Fibroblast of skin of back (primary cell): Measurements from ENCODE around the gene TMEM163.

Source experiments
- DNase-seq: peaks from one replicate; pipeline ENCODE4 v3.0.0-alpha.2; 2013

TMEM163 gene

GRCh38 chr2:134429886-134430285, 288.9 kb downstream of the TMEM163 start:
- no peak for DNase-seq

- no peak for DNase-seq
These were observed 292.1 kb downstream of the TMEM163 start for GRCh38 chr2:134426721-134427120.

- DNase-seq: no peak
These were observed 292.9 kb downstream of the TMEM163 start for GRCh38 chr2:134425724-134426496.

GRCh38 chr2:134421556-134422328, 297.1 kb downstream of the TMEM163 start:
- DNase-seq: peak; percentile 28

GRCh38 chr2:134420920-134421319, 297.9 kb downstream of the TMEM163 start:
- no peak for DNase-seq

GRCh38 chr2:134420259-134420658, 298.5 kb downstream of the TMEM163 start:
- no peak for DNase-seq

GRCh38 chr2:134417968-134418582, 300.7 kb downstream of the TMEM163 start:
- DNase-seq: no peak

GRCh38 chr2:134416637-134417036, 302.2 kb downstream of the TMEM163 start:
- no peak for DNase-seq

- no peak for DNase-seq
These were observed 302.8 kb downstream of the TMEM163 start for GRCh38 chr2:134416018-134416417.

GRCh38 chr2:134413912-134414311, 304.9 kb downstream of the TMEM163 start:
- DNase-seq: no peak

- no peak for DNase-seq
These were observed 305.4 kb downstream of the TMEM163 start for GRCh38 chr2:134413430-134413829.

GRCh38 chr2:134412639-134412999, 306.2 kb downstream of the TMEM163 start:
- DNase-seq: no peak

GRCh38 chr2:134411828-134412638, 306.8 kb downstream of the TMEM163 start:
- DNase-seq: peak; percentile 82

- no peak for DNase-seq
These were observed 307.4 kb downstream of the TMEM163 start for GRCh38 chr2:134411279-134411827.

- no peak for DNase-seq
These were observed 308.0 kb downstream of the TMEM163 start for GRCh38 chr2:134410831-134411231.

GRCh38 chr2:134410006-134410405, 308.8 kb downstream of the TMEM163 start:
- DNase-seq: no peak

- DNase-seq: peak; percentile 61
These were observed 310.0 kb downstream of the TMEM163 start for GRCh38 chr2:134408791-134409190.

- peak; percentile 73 for DNase-seq
These were observed 310.4 kb downstream of the TMEM163 start for GRCh38 chr2:134408386-134408785.

GRCh38 chr2:134407154-134407890, 311.5 kb downstream of the TMEM163 start:
- DNase-seq: no peak

GRCh38 chr2:134406736-134407135, 312.1 kb downstream of the TMEM163 start:
- no peak for DNase-seq

GRCh38 chr2:134406311-134406710, 312.5 kb downstream of the TMEM163 start:
- no peak for DNase-seq
